ENCODE data around the gene MESD. TPM values are rescaled to one million over a fixed set of nuclear protein-coding genes. Genes with fewer than 3 reads are reported as not detected.

MESD gene
- total RNA-seq, 4 donors from 2014 or later, result 14.1 to 38.2 (median 24.7) TPM

GRCh38 chr15:81007428-81008064 is 17.9 kb upstream of the MESD start:
- 81% methylated on average over 6 of the region's 6 CpGs for WGBS
- no peak overlapping the region for H3K27ac ChIP-seq

GRCh38 chr15:81006124-81006523 is 16.5 kb upstream of the MESD start:
- Histone ChIP-seq H3K4me1 (peaks cover 42% of the 10 kb centered on the region), H3K4me3 (no peak overlapping the region), H3K36me3 (peaks cover 10% of the 10 kb centered on the region), H3K9me3 (no peaks in the 10 kb centered on the region), H3K27ac (no peak overlapping the region), H3K27me3 (no peaks in the 10 kb centered on the region)
- 94% methylated on average over 1 of the region's 1 CpG for WGBS
- TF ChIP-seq POLR2A (IDR thresholded peaks at IDR 0.05) (no peak), CTCF (IDR thresholded peaks at IDR 0.05) (no peak), POLR2AphosphoS5 (IDR thresholded peaks at IDR 0.05) (no peak), EP300 (IDR thresholded peaks at IDR 0.05) (no peak)
- no peak for DNase-seq (ENCODE audit: low spot score in 2 of 2)

More at GRCh38 chr15:81007428-81008064, 17.9 kb upstream of the MESD start:
- DNase-seq (ENCODE audit: low spot score in 2 of 2), result no peak
- H3K4me3 ChIP-seq, result no peak overlapping the region
- no peaks in the 10 kb centered on the region for H3K27me3 ChIP-seq
- no peaks in the 10 kb centered on the region for H3K9me3 ChIP-seq
- peaks cover 39% of the 10 kb centered on the region for H3K4me1 ChIP-seq
- TF ChIP-seq POLR2A (IDR thresholded peaks at IDR 0.05) (no peak), EP300 (IDR thresholded peaks at IDR 0.05) (no peak), POLR2AphosphoS5 (IDR thresholded peaks at IDR 0.05) (no peak), CTCF (IDR thresholded peaks at IDR 0.05) (no peak)
- peaks cover 9% of the 10 kb centered on the region for H3K36me3 ChIP-seq

- peak overlapping the region; percentile 70 for H3K4me3 ChIP-seq
- WGBS, result 91% methylated on average over 8 of the region's 19 CpGs
- DNase-seq (ENCODE audit: low spot score in 2 of 2), result no peak
Measured at GRCh38 chr15:81003097-81003350, 13.4 kb upstream of the MESD start.

GRCh38 chr15:81002331-81003096 is 12.9 kb upstream of the MESD start:
- peaks cover 54% of the 10 kb centered on the region for H3K4me1 ChIP-seq
- TF ChIP-seq EP300 (IDR thresholded peaks at IDR 0.05) (no peak), CTCF (IDR thresholded peaks at IDR 0.05) (no peak), POLR2AphosphoS5 (IDR thresholded peaks at IDR 0.05) (no peak), POLR2A (IDR thresholded peaks at IDR 0.05) (no peak)
- H3K27me3 ChIP-seq, result no peaks in the 10 kb centered on the region
- peak overlapping the region; percentile 97 for H3K27ac ChIP-seq
- WGBS, result 56% methylated on average over 28 of the region's 89 CpGs
- H3K36me3 ChIP-seq, result peaks cover 10% of the 10 kb centered on the region
- DNase-seq (ENCODE audit: low spot score in 2 of 2), result peak in 1 of 2 donors; percentile 67
- H3K9me3 ChIP-seq, result no peaks in the 10 kb centered on the region
- H3K4me3 ChIP-seq, result peak overlapping the region; percentile 70

More at GRCh38 chr15:81003097-81003350, 13.4 kb upstream of the MESD start:
- TF ChIP-seq POLR2A (IDR thresholded peaks at IDR 0.05), result no peak
- TF ChIP-seq CTCF (IDR thresholded peaks at IDR 0.05), result no peak
- no peak for TF ChIP-seq EP300 (IDR thresholded peaks at IDR 0.05)
- H3K27ac ChIP-seq, result no peak overlapping the region
- H3K4me1 ChIP-seq, result peaks cover 57% of the 10 kb centered on the region
- no peaks in the 10 kb centered on the region for H3K9me3 ChIP-seq
- no peaks in the 10 kb centered on the region for H3K27me3 ChIP-seq
- H3K36me3 ChIP-seq, result peaks cover 10% of the 10 kb centered on the region

- Histone ChIP-seq H3K27me3 (no peaks in the 10 kb centered on the region), H3K27ac (peak overlapping the region; percentile 97), H3K4me1 (peaks cover 54% of the 10 kb centered on the region), H3K36me3 (peaks cover 10% of the 10 kb centered on the region), H3K4me3 (peak overlapping the region; percentile 70), H3K9me3 (no peaks in the 10 kb centered on the region)
- WGBS, result 0% methylated on average over 5 of the region's 42 CpGs
- no peak for TF ChIP-seq POLR2AphosphoS5 (IDR thresholded peaks at IDR 0.05)
- TF ChIP-seq POLR2A (IDR thresholded peaks at IDR 0.05), result no peak
- TF ChIP-seq CTCF (IDR thresholded peaks at IDR 0.05), result no peak
- TF ChIP-seq EP300 (IDR thresholded peaks at IDR 0.05), result no peak
- DNase-seq (ENCODE audit: low spot score in 2 of 2), result no peak
Measured at GRCh38 chr15:81002009-81002330, 12.4 kb upstream of the MESD start.
